Trophoblast cell (in vitro differentiated cells and primary cell): ENCODE data around the gene MYO5A.
A peak's percentile ranks its signal among the peaks of the same experiment; 100 is the strongest.

ENCODE experiments used
- DNase-seq, 2 donors: peaks; one replicate each; pipeline ENCODE4 v3.0.0-alpha.2; 2016
- H2AFZ ChIP-seq: 2 replicates; pipeline ENCODE4 v1.6.1; 2013; ENCODE audit warnings: low read length, moderate library complexity, mild to moderate bottlenecking; ENCODE audit not compliant: insufficient read depth, poor library complexity
- H2AK5ac ChIP-seq: 2 replicates; pipeline ENCODE4 v1.6.1; 2013; ENCODE audit warnings: mild to moderate bottlenecking, low read length
- H2BK120ac ChIP-seq: 2 replicates; pipeline ENCODE4 v1.6.1; 2013; ENCODE audit warnings: low read length, mild to moderate bottlenecking, moderate library complexity; ENCODE audit not compliant: insufficient read depth, poor library complexity
- H2BK12ac ChIP-seq: 2 replicates; pipeline ENCODE4 v1.6.1; 2013; ENCODE audit warnings: mild to moderate bottlenecking, low read length, moderate library complexity
- H2BK5ac ChIP-seq: 2 replicates; pipeline ENCODE4 v1.6.1; 2013; ENCODE audit warnings: low read length, low read depth, moderate library complexity, mild to moderate bottlenecking; ENCODE audit not compliant: poor library complexity
- H3K14ac ChIP-seq: 2 replicates; pipeline ENCODE4 v1.6.1; 2013; ENCODE audit warnings: mild to moderate bottlenecking, low read length
- H3K18ac ChIP-seq: 2 replicates; pipeline ENCODE4 v1.6.1; 2013; ENCODE audit warnings: mild to moderate bottlenecking, low read length
- H3K23ac ChIP-seq: 2 replicates; pipeline ENCODE4 v1.6.1; 2013; ENCODE audit warnings: low read length
- H3K27ac ChIP-seq: 2 replicates; pipeline ENCODE4 v1.5.1; 2013; ENCODE audit warnings: low read depth, mild to moderate bottlenecking, inconsistent platforms, low read length, moderate library complexity
- H3K27me3 ChIP-seq: 2 replicates; pipeline ENCODE4 v1.6.1; 2013; ENCODE audit warnings: inconsistent platforms, mild to moderate bottlenecking, low read length, moderate library complexity; ENCODE audit not compliant: insufficient read depth
- H3K36me3 ChIP-seq, 2 experiments: 1 replicate in 1 of 2; 2 replicates in 1 of 2; pipeline ENCODE4 v1.6.1; 2013; ENCODE audit warnings: low read length in 2 of 2, mild to moderate bottlenecking in 2 of 2, moderate library complexity in 1 of 2; ENCODE audit not compliant: insufficient read depth in 2 of 2, control insufficient read depth in 1 of 2
- H3K4ac ChIP-seq: 2 replicates; pipeline ENCODE4 v1.6.1; 2013; ENCODE audit warnings: low read depth, mild to moderate bottlenecking, low read length, moderate library complexity
- H3K4me1 ChIP-seq, 2 experiments: 1 replicate in 1 of 2; 2 replicates in 1 of 2; pipeline ENCODE4 v1.6.1; 2013; ENCODE audit warnings: low read length in 2 of 2, mild to moderate bottlenecking in 2 of 2, moderate library complexity in 1 of 2; ENCODE audit not compliant: insufficient read depth in 2 of 2, control insufficient read depth in 1 of 2
- H3K4me2 ChIP-seq: 2 replicates; pipeline ENCODE4 v1.6.1; 2013; ENCODE audit warnings: inconsistent platforms, mild to moderate bottlenecking, low read length, moderate library complexity
- H3K4me3 ChIP-seq: 2 replicates; pipeline ENCODE4 v1.5.1; 2013; ENCODE audit warnings: mild to moderate bottlenecking, low read depth, low read length, inconsistent platforms
- H3K79me1 ChIP-seq: one replicate; pipeline ENCODE4 v1.6.1; 2013; ENCODE audit warnings: low read length
- H3K79me2 ChIP-seq: 2 replicates; pipeline ENCODE4 v1.6.1; 2013; ENCODE audit warnings: low read length, mild to moderate bottlenecking; ENCODE audit not compliant: control insufficient read depth, insufficient read depth, poor library complexity
- H3K9ac ChIP-seq: 2 replicates; pipeline ENCODE4 v1.6.1; 2013; ENCODE audit warnings: mild to moderate bottlenecking, low read length
- H3K9me3 ChIP-seq: 2 replicates; pipeline ENCODE4 v1.6.1; 2013; ENCODE audit warnings: low read depth, mild to moderate bottlenecking, control low read depth, inconsistent platforms, low read length; ENCODE audit not compliant: insufficient read depth
- H4K12ac ChIP-seq: 2 replicates; pipeline ENCODE4 v1.6.1; 2013; ENCODE audit warnings: low read depth, mild to moderate bottlenecking, low read length, moderate library complexity
- H4K8ac ChIP-seq: 2 replicates; pipeline ENCODE4 v1.6.1; 2013; ENCODE audit warnings: low read depth, mild to moderate bottlenecking, low read length, moderate library complexity
- H4K91ac ChIP-seq: one replicate; pipeline ENCODE4 v1.6.1; 2013; ENCODE audit warnings: low read depth, mild to moderate bottlenecking, low read length, moderate library complexity
- WGBS: extraction: QIAGEN DNeasy Blood & Tissue Kit; methylation state at CpG from one replicate; pipeline ENCODE4 v1.1.7; 2013; ENCODE audit warnings: missing lambda C conversion rate; ENCODE audit not compliant: insufficient read length, insufficient coverage; ENCODE audit errors: extremely low coverage; 5-methylcytosine and 5-hydroxymethylcytosine counted together

Gene MYO5A

DNA sequence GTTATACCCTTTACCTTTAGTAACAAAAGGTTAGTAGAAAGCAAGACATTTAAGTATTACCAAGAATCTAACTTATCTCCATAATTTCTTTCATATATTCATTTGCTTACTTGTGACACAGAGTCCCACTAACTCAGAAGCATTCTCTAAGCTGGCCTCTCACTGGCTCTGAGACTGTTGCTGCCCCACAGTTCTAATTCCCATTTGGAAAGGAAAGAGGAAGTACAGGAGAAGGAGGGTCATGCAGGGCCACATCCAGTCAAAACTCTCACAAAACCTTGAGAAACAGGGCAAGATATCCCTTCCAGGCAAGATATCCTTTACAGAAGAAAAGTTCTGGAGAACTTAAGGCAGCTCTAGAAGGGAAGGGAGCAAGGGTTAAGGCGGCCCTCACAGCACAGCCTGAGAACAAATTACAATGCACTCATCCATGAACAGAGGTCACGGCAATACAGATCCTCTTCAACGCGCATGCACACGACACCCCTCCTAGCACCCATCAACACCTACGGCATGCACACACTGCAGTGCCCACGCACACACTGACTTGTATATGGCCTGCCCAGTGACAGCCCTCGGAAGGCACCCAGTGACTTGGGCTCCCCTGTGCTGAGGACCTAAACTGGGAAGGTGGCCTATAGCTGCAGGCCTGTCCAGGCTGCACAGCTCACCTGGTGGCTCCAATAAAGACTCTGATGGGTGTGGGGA is 220.1 kb downstream of the MYO5A start:
- H4K12ac ChIP-seq: no peak overlapping the region
- H3K4me1 ChIP-seq: no peaks in the 10 kb centered on the region
- no peak overlapping the region for H4K8ac ChIP-seq
- H3K14ac ChIP-seq: no peak overlapping the region
- no peak overlapping the region for H2AFZ ChIP-seq
- H2AK5ac ChIP-seq: no peak overlapping the region
- no peaks in the 10 kb centered on the region for H3K36me3 ChIP-seq
- H3K9me3 ChIP-seq: no peaks in the 10 kb centered on the region
- H3K79me1 ChIP-seq: no peaks in the 10 kb centered on the region
- H2BK5ac ChIP-seq: no peak overlapping the region
- WGBS: no CpG with 5 or more reads among the region's 8 CpGs
- no peak overlapping the region for H3K18ac ChIP-seq
- no peak overlapping the region for H3K4ac ChIP-seq
- no peaks in the 10 kb centered on the region for H3K79me2 ChIP-seq
- no peak overlapping the region for H2BK12ac ChIP-seq
- H4K91ac ChIP-seq: no peak overlapping the region
- no peak overlapping the region for H2BK120ac ChIP-seq
- H3K4me2 ChIP-seq: no peak overlapping the region
- H3K9ac ChIP-seq: no peak overlapping the region
- no peak overlapping the region for H3K4me3 ChIP-seq
- DNase-seq: no peak
- no peaks in the 10 kb centered on the region for H3K27me3 ChIP-seq
- no peak overlapping the region for H3K23ac ChIP-seq
- no peak overlapping the region for H3K27ac ChIP-seq

DNA sequence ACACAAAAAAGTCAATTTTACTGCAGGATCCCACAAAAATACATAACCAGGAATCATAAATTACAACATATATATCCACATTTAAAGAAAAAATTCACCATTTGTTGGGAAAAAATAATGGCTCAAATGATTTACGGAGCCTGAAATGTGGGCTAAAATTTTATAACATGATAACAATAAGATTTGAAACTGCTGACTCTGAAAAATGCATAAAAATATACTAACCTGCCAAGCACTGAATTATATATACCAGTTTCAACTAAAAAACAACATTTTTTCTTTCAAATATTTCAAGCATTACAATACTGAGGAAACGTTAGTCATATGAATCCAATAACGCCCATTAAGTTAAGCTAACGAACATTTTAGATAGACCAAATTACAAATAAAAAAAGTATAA is 220.8 kb downstream of the MYO5A start:
- WGBS: no CpG with 5 or more reads among the region's 4 CpGs
- no peaks in the 10 kb centered on the region for H3K79me1 ChIP-seq
- H3K36me3 ChIP-seq: no peaks in the 10 kb centered on the region
- no peak overlapping the region for H3K4ac ChIP-seq
- no peak for DNase-seq
- H3K27ac ChIP-seq: no peak overlapping the region
- no peak overlapping the region for H3K23ac ChIP-seq
- no peak overlapping the region for H4K8ac ChIP-seq
- no peak overlapping the region for H2BK120ac ChIP-seq
- no peak overlapping the region for H3K4me2 ChIP-seq
- H3K9ac ChIP-seq: no peak overlapping the region
- no peak overlapping the region for H3K4me3 ChIP-seq
- H4K12ac ChIP-seq: no peak overlapping the region
- H3K27me3 ChIP-seq: no peaks in the 10 kb centered on the region
- no peaks in the 10 kb centered on the region for H3K9me3 ChIP-seq
- H2AK5ac ChIP-seq: no peak overlapping the region
- no peak overlapping the region for H4K91ac ChIP-seq
- no peak overlapping the region for H2BK12ac ChIP-seq
- H2BK5ac ChIP-seq: no peak overlapping the region
- H3K18ac ChIP-seq: no peak overlapping the region
- no peak overlapping the region for H2AFZ ChIP-seq
- H3K79me2 ChIP-seq: no peaks in the 10 kb centered on the region
- H3K14ac ChIP-seq: no peak overlapping the region
- no peaks in the 10 kb centered on the region for H3K4me1 ChIP-seq

DNA sequence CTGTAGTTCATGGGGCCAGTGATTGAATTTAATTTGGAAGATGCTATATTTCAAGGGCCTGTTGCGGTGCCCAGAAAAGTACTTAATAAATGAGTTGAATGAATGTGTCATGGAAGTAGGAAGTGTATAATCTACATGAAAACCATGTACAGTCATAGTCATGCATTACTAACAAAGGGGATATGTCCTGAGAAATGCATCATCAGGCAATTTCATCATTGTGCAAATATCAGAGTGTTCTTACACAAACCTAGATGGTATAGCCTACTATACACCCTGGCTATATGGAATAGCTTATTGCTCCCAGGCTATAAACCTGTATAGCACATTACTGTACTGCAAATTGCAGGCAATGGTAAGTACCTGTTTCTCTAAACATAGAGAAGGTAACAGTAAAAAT is 222.4 kb downstream of the MYO5A start:
- Histone ChIP-seq H3K14ac (no peak overlapping the region), H3K18ac (no peak overlapping the region), H2BK12ac (no peak overlapping the region), H3K23ac (no peak overlapping the region), H3K4me3 (no peak overlapping the region), H3K79me2 (no peaks in the 10 kb centered on the region), H3K36me3 (no peaks in the 10 kb centered on the region), H3K27ac (no peak overlapping the region), H3K9ac (no peak overlapping the region), H2AFZ (no peak overlapping the region), H3K79me1 (no peaks in the 10 kb centered on the region), H3K4me2 (no peak overlapping the region), H3K27me3 (no peaks in the 10 kb centered on the region), H4K12ac (no peak overlapping the region), H3K4ac (no peak overlapping the region), H2BK120ac (no peak overlapping the region), H2AK5ac (no peak overlapping the region), H3K4me1 (no peaks in the 10 kb centered on the region), H2BK5ac (no peak overlapping the region), H4K91ac (no peak overlapping the region), H3K9me3 (no peaks in the 10 kb centered on the region), H4K8ac (no peak overlapping the region)
- no CpG with 5 or more reads among the region's 1 CpG for WGBS
- peak in 1 of 2 donors; percentile 11 for DNase-seq

GRCh38 chr15:52303093-52303772 is 225.4 kb downstream of the MYO5A start:
- Histone ChIP-seq H2AFZ (no peak overlapping the region), H2AK5ac (no peak overlapping the region), H3K18ac (no peak overlapping the region), H3K27me3 (no peaks in the 10 kb centered on the region), H3K79me1 (no peaks in the 10 kb centered on the region), H2BK120ac (no peak overlapping the region), H4K12ac (no peak overlapping the region), H3K36me3 (no peaks in the 10 kb centered on the region), H2BK12ac (no peak overlapping the region), H3K9me3 (no peaks in the 10 kb centered on the region), H3K4me2 (no peak overlapping the region), H3K4me1 (no peaks in the 10 kb centered on the region), H3K79me2 (no peaks in the 10 kb centered on the region), H4K91ac (no peak overlapping the region), H4K8ac (no peak overlapping the region), H3K27ac (no peak overlapping the region), H3K23ac (no peak overlapping the region), H3K4ac (no peak overlapping the region), H3K14ac (no peak overlapping the region), H2BK5ac (no peak overlapping the region), H3K9ac (no peak overlapping the region), H3K4me3 (no peak overlapping the region)
- no peak for DNase-seq
- no CpG with 5 or more reads among the region's 3 CpGs for WGBS
